GM06990 (cell line): ENCODE measurements around the gene GPRC5C.
A peak's percentile ranks its signal among the peaks of the same experiment; 100 is the strongest.

Experiments used
- DNase-seq: peaks from one replicate; pipeline ENCODE4 v3.0.0-alpha.2; 2011; ENCODE audit not compliant: insufficient read length; ENCODE audit errors: extremely low read depth
- H3K27me3 ChIP-seq: replicated peaks from 2 replicates; pipeline ENCODE4 v1.6.0; 2011; ENCODE audit warnings: low read length; ENCODE audit not compliant: control insufficient read depth, insufficient read depth
- H3K36me3 ChIP-seq: 2 replicates; pipeline ENCODE4 v1.5.1; 2011; ENCODE audit warnings: low read length; ENCODE audit not compliant: control insufficient read depth, insufficient read depth
- H3K4me3 ChIP-seq: replicated peaks from 2 replicates; pipeline ENCODE4 v1.5.1; 2011; ENCODE audit warnings: low read depth, mild to moderate bottlenecking, control low read depth, low read length
- CTCF ChIP-seq: IDR thresholded peaks from 2 replicates; pipeline ENCODE4 v1.5.1; 2011; ENCODE audit warnings: low read length, control low read depth, mild to moderate bottlenecking, inconsistent platforms; ENCODE audit not compliant: insufficient read depth, poor library complexity, severe bottlenecking

GPRC5C gene

GRCh38 chr17:74452033-74452840, 20.3 kb downstream of the GPRC5C start:
- Histone ChIP-seq H3K27me3 (no peaks in the 10 kb centered on the region), H3K4me3 (no peak overlapping the region), H3K36me3 (no peaks in the 10 kb centered on the region)
- no peak for TF ChIP-seq CTCF
- DNase-seq: no peak

GRCh38 chr17:74452841-74453661, 21.2 kb downstream of the GPRC5C start:
- H3K36me3 ChIP-seq: no peaks in the 10 kb centered on the region
- H3K27me3 ChIP-seq: no peaks in the 10 kb centered on the region
- TF ChIP-seq CTCF: no peak
- H3K4me3 ChIP-seq: no peak overlapping the region
- no peak for DNase-seq

- DNase-seq: no peak
- Histone ChIP-seq H3K4me3 (no peak overlapping the region; the same call in 1 of the 2 replicates), H3K27me3 (no peaks in the 10 kb centered on the region), H3K36me3 (no peaks in the 10 kb centered on the region)
- TF ChIP-seq CTCF: peak; percentile 15
Measured at GRCh38 chr17:74453665-74454196, 21.8 kb downstream of the GPRC5C start.

- H3K36me3 ChIP-seq: no peaks in the 10 kb centered on the region
- TF ChIP-seq CTCF: no peak
- peak; percentile 83 for DNase-seq
- H3K4me3 ChIP-seq: peak overlapping the region; percentile 36
- H3K27me3 ChIP-seq: no peaks in the 10 kb centered on the region
Measured at GRCh38 chr17:74454197-74455024, 22.5 kb downstream of the GPRC5C start.

GRCh38 chr17:74455025-74455545, 23.2 kb downstream of the GPRC5C start:
- no peak overlapping the region for H3K4me3 ChIP-seq
- no peaks in the 10 kb centered on the region for H3K27me3 ChIP-seq
- no peaks in the 10 kb centered on the region for H3K36me3 ChIP-seq
- DNase-seq: no peak
- TF ChIP-seq CTCF: no peak
